Mesenteric fat pad (tissue), 1 donor: Measurements from ENCODE around the gene PPP6R2. TPM values are rescaled to one million over a fixed set of nuclear protein-coding genes. Genes with fewer than 3 reads are reported as not detected.
"Not testable (repeated sequence)": the region's sequence is repeated elsewhere in the genome, so short reads cannot be mapped to it uniquely, and the experiment has no call there.

ENCODE experiments used
- DNase-seq: peaks from one replicate; pipeline ENCODE4 v3.0.0-alpha.2; 2020; ENCODE audit warnings: low spot score
- total RNA-seq: library from RNA; stranded (reverse); fragmentation: NEBNext Ultra II Directional; extraction: Animal tissue kit (Norgen Biotek cat#: 25700); gene quantifications from one replicate; pipeline ENCODE4 v1.2.1, GENCODE V29; 2021
- donor health status: DM: yes; HTN: yes; CAD: no.

PPP6R2 gene
- total RNA-seq, 1 donor from 2014 or later: 45.3 TPM

DNA sequence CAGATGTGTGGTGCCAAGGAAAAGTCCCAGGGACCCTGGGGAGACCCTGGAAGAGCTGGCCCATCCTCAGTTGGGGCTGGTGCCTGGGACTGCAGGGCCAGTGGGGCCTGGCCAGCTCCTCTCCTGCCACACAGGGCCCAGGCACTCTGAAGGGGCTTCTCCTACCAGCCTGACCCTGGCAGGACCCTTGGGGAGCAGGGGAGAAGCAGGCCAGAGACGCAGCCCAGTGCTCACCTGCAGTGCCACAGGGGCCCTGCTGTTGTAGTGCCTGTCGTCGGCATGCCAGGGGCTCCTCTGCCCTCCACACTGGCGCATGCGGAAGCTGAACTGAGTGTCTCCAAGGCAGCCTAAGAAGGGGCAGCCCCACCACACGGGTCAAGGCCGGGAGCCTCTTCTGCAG is 25.5 kb upstream of the PPP6R2 start:
- DNase-seq: peak; percentile 86

DNA sequence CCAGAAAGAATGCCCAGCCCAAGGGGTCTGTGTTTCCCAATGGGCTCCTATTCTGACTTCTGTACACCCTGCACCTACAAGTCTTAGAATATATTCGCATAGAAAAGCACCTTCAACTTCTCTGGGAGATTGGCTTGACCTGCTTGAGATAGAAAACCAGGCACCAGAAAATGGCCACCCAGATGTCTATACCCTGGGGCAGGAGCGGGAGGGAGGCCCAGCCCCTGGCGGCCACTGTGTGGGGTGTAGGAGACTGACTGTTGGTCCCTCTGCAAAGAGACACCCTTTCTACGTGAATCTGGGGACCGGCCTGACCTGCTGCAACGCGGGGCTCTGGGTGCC is 24.8 kb upstream of the PPP6R2 start:
- DNase-seq: no peak

DNA sequence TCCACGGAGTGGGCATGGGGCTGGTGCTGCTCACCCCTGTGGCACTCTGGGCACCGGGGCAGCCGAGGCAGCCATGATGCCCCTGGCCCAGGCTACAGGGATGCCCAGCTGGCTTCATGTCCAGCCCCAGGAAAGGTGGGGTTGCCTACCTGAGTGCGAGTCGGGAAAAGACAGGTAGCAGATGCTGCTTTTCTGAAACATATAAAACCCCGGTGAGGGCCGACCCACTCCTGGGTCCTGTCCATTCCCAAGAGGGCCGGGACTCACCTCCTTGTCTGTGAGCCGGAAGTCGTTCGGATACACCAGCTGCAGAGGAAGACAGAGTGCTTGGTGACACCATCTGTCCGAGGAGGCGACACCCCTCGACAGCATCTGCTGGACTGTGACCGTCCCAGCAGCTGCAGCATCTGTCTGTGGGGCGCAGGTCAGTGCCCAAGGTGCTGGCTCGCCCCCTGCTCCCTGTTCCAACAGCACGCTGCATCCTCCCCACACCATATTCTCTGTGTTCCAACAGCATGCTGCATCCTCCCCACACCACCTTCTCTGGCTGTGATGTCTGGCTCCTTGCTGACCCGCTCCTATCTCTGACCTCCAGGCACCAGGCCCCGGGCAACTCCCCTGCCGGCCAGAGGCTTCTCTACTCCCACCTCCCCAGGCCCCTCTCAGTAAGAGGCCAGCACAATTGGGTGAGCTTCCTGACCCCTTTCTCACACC is 24.3 kb upstream of the PPP6R2 start:
- peak; percentile 85 for DNase-seq

DNA sequence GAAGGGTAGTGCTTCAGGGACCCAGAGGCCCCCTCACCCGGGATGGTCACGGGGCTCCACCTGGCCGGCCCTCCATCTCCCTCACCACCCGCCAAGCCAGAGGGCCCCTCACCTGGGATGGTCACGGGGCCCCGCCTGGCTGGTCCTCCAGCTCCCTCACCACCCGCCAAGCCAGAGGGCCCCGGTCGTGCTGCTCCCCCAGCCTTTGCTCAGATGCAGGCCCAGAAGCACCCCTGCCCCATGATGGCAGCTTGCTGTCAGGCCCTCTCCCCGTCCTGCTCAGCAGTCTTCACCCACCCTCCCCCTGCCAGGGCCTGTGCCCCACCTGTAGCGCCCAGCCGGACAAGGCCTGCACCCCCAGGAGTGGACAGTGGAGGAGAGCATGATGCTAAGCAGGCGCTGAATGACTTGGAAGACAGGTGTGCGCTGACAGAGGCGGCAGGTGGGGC is 23.6 kb upstream of the PPP6R2 start:
- peak; percentile 89 for DNase-seq

DNA sequence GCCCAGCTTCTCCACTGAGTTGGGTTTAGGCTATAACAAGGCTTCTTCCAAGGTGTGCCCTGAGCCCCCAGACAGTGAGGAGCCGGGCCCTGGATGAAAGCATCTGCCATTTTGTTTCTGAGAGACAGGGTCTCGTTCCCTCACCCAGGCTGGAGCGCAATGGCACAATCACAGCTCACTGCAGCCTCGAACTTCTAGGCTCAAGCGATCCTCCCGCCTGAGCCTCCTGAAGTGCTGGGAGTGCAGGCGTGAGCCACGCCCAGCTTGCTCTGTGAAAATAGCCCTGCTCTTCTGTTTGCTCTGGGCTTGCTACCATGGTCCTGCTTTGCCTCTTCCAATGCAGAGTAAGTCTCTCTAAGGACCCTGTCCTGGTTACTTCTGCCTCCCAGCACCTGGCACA is 23.0 kb upstream of the PPP6R2 start:
- no peak for DNase-seq

DNA sequence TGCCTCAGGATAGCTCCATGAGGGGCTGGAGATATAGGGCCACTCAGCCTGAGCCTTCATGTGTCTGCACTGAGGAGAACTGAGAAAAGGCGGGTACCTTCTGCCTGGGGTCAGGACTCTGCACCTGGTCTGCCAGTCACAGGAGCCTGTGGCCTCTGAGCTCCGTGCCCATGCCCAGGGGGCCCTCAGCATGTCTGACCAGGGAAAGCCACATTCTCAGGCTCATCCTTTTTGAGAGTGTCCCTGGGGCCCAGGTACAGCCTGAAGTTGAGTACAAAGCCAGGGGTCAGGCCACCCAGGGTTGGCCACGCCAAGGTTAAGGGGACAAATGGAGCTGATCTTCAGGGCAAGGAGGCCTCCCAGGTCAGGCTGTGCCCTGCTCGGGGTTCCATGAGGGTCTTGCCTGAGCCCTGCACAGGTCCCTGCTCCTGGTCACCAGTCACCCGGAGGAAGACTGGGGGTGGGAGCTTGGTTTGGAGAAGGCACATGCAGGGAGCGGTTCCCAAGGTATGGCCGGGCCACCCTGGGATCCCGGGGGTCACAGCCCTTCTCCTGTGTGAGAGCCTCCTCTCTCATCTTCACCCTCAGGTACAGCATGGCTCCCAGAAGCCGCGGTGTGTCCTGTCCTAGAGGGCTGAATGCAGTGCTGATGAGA is 22.3 kb upstream of the PPP6R2 start:
- no peak for DNase-seq

DNA sequence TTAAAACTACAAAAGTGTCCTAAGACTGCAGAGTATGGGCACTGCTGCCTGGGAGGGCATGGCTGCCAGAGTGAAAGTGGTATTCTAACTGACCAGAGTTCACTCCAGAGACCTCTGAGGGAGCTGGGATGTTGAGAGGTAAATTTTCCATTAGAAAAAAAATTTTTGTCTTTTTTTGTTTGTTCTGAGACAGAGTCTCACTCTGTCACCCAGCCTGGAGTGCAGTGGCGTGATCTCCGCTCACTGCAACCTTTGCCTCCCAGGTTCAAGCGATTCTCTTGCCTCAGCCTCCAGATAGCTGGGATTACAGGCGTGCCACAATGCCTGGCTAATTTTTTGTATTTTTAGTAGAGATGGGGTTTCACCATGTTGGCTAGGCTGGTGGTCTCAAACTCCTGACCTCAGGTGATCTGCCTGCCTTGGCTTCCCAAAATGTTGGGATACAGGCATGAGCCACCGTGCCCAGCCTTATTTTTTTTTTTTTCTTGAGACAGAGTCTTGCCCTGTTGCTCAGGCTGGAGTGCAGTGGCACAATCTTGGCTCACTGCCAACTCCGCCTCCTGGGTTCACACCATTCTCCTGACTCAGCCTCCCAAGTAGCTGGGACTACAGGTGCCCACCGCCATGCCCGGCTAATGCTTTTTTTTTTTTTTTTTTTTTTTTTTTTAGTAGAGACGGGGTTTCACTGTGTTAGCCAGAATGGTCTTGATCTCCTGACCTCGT is 20.6 kb upstream of the PPP6R2 start:
- DNase-seq: not testable (repeated sequence)

DNA sequence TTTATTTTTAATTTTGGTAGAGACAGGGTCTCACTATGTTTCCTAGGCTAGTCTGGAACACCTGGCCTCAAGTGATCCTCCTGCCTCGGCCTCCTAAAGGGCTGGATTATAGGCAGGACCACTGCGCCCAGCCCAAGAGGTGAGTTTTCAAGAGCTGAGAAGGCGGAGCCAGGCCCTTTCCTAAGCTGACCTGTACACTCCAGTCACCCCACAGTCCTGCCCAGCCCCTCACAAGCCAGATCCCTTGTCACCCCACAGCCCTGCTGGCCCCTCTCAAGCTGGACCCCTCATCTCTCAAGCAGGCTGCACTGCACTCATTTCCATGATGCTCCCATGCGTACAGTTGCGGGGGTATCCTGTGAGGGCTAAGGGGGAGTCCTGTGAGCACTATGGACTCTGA is 19.2 kb upstream of the PPP6R2 start:
- no peak for DNase-seq

DNA sequence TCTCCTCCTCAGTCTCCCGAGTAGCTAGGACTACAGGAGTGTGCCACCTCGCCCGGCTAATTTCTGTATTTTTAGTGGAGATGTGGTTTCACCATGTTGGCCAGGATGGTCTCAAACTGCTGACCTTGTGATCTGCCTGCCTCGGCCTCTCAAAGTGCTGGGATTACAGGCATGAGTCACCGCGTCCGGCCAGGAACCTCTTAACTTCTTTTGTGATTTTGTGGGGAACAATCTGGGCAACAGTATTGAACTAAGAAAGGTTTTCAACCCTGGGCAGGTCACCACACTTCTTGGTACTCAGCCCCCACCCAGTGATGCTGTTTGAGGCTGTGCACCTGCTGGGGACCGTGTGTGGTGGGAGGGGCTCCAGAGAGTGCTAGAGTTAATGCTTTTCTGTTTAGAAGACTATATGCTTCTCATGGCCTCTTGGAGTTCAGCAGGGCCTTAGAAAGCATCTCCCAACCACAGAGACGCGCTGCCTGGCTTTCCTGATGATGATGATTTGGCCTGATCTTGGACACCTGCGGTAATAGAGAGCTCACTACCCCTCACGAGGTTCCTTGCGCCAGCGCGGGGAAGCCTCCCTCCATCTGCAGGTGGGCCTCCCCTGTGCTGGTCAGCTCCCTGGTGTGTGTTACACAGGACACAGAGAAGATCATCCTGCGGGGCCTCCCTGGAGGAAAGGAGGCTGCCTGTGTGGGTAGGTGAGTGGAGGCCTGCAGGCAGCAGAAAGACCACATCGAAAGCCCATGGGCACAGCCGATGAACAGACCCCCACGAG is 17.5 kb upstream of the PPP6R2 start:
- no peak for DNase-seq

DNA sequence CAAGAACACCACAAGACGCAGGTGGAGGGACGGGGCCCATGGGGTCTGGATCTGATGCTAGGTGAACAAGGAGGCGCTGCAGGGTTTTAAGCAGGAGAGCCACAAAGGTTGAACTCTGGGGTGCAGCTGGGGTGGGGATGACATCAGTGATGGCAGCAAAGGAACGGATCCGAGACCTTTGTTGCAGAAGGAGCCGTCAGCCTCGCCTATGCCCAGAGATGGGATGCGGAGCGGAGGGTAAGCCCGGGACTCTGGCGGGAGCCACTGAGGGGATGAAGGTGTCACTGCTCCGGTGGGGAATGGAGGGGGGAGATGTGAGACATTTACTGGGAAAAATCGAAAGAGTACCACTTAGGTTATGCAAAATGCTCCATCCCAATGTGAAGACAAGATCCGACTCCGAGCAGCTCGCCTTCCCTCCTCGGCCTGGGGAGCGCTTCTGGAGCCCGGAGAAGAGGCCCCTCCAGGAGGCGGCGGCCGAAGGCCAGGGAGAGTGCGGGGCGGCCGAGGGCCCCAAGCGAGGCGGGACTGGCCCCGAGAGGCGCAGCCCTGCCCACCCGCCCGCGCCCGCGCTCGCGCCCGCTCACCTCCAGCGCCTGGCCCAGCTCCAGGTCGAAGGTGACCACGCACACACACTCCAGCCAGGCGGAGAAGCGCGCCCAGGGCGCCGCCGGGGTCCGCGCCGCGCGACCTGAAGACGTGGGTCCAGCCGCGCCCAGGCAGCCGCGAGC is 16.7 kb upstream of the PPP6R2 start:
- no peak for DNase-seq

DNA sequence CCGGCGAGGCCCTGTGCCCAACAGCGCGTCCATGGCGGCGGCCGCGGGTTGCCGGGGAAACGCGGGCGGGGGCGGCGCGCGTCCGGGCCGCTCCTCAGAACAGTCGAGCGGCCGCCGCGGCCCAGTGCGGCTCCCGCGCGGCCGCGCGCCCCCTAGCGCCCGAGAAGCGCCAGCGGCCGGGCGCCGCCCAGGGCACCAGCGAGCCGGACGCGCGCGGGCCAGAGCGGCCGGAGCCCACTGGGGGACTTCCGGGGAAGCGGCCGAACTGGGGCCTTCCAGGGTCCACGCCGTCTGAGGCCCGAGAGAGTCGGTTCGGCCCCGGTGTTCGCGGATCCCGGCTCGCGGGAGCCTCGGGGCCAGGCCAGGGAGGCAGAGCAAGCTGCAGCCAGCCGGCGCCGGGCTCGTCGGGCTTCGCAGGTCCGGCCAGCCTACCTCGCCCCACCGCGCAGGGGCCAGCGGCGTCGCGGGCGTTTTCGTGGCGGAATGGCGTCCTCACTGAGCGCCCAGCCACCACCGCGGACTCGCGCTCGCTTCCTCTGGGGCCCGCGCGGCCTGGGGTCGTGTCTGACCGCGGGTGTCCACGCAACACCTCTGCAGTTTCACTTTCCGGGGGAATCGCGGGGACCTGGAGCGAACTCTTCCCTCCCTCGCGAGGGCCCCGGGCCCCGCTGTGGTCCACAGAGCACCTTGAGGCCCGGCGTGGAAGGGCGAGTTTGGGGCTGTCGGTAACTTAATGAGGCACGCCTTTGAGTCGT is 16.0 kb upstream of the PPP6R2 start, which contains the start of gene DENND6B:
DENND6B (minus strand) TSS at position 57 of the 755 bp plus-strand sequence; CDS start at position 33, 24 bp downstream.
- DNase-seq: peak; percentile 94

DNA sequence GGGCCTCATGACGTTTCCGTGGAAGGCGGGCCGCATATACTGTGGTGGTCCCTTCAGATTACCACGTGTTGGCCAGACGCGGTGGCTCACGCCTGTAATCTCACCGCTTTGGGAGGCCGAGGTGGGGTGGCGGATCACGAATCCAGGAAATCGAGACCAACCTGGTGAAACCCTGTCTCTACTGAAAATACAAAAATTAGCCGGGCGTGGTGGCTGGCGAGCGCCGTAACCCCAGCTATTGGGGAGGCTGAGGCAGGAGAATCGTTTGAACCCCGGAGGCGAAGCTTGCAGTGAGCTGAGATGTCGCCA is 15.5 kb upstream of the PPP6R2 start:
- no peak for DNase-seq

DNA sequence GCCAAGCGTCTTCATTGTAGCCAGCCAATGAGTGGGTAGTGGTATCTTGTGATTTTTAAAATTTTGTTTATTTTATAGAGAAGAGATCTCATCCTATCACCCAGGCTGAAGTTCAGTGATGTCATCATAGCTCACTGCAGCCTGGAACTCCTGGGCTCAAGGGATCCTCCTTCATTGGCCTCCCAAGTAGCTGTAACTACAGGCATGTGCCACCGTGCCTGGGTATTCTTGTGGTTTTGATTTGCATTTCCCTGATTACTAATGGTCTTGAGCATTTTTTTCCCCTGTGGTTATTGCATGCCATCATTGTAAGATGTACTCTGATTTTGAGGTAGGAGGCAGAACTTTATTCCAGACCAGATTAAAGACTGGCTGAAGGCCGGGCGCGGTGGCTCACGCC is 13.9 kb upstream of the PPP6R2 start:
- no peak for DNase-seq

DNA sequence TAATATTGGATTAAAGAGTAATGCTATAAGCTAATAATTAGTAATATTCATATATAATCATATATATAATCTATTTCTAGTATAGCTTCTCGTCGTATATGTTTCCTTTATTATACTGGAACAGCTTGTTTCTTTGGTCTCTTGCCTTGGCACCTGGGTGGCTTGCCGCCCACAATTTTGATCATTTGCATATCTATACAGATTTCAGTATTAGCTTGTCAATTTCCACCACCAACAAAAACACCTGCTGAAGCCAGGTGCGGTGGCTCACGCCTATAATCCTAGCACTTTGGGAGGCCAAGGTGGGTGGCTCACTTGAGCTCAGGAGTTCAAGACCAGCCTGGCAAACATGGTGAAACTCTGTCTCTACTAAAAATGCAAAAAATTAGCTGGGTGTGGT is 8.7 kb upstream of the PPP6R2 start:
- not testable (repeated sequence) for DNase-seq

DNA sequence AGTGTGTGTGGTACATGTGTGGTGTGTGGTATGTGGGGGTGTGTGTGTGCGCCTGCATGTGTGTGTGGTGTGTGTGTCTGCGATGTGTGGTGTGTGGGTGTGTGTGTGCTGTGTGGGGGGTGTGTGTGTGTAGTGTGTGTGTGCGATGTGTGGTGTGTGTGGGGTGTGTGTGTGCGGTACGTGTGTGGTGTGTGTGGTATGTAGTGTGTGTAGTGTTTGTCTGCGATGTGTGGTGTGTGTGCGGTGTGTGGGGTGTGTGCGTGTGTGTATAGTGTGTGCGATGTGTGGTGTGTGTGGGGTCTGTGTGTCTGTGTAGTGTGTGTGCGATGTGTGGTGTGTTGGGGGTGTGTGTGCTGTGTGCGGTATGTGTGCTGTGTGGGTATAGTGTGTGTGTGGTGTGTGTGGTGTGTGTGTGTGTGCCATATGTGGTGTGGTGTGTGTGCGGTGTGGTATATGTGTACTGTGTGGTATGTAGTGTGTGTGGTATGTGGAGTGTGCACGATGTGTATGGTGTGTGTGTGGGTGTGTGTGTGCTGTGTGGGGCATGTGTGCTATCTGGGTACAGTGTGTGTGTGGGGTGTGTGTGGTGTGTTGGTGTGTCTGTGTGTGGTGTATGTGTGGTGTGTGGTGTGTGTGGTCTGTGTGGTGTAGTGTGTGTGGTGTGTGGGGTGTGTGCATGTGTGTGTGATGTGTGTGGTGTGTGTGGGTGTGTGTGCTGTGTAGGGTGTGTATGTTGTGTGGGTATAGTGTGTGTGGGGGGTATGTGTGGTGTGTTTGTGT is 5.7 kb upstream of the PPP6R2 start:
- DNase-seq: no peak

DNA sequence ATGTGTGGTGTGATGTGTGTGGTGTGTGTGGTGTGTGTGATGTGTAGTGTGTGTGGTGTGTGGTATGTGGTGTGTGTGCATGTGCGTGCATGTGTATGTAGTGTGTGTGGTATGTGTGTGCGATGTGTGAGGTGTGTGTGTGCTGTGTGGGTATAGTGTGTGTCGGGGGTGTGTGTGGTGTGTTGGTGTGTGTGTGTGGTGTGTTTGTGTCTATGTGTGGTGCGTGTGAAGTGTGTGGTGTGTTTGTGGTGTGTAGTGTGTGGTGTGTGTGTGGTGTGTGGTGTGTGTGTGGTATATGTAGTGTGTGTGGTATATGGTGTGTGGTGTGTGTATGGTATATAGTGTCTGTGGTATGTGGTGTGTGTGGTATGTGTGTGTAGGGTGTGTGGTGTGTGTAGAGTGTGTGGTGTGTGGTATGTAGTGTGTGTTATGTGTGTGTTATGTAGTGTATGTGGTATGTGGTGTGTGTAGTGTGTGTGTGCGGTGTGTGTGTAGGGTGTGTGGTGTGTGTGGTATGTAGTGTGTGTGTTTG is 5.0 kb upstream of the PPP6R2 start:
- no peak for DNase-seq

DNA sequence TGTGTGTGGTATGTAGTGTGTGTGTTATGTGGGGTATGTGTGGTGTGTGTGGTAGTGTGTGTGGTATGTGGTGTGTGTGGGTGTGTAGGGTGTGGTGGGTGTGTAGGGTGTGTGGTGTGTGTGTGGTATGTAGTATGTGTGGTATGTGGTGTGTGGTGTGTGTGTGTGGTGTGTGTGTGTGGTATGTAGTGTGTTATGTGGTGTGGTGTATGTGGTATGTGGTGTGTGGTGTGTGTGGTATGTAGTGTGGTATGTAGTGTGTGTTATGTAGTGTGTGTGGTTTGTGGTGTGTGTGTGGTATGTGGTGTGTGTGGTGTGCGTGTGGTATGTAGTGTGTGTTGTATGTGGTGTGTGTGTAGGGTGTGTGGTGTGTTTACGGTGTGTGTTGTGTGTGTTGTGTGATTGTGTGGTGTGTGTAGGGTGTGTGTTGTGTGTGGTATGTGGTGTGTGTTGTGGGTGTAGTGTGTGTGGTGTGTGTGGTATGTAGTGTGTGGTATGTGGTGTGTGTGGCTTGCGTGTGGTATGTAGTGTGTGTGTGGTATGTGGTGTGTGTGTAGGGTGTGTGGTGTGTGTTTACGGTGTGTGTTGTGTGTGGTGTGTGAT is 4.2 kb upstream of the PPP6R2 start:
- no peak for DNase-seq

DNA sequence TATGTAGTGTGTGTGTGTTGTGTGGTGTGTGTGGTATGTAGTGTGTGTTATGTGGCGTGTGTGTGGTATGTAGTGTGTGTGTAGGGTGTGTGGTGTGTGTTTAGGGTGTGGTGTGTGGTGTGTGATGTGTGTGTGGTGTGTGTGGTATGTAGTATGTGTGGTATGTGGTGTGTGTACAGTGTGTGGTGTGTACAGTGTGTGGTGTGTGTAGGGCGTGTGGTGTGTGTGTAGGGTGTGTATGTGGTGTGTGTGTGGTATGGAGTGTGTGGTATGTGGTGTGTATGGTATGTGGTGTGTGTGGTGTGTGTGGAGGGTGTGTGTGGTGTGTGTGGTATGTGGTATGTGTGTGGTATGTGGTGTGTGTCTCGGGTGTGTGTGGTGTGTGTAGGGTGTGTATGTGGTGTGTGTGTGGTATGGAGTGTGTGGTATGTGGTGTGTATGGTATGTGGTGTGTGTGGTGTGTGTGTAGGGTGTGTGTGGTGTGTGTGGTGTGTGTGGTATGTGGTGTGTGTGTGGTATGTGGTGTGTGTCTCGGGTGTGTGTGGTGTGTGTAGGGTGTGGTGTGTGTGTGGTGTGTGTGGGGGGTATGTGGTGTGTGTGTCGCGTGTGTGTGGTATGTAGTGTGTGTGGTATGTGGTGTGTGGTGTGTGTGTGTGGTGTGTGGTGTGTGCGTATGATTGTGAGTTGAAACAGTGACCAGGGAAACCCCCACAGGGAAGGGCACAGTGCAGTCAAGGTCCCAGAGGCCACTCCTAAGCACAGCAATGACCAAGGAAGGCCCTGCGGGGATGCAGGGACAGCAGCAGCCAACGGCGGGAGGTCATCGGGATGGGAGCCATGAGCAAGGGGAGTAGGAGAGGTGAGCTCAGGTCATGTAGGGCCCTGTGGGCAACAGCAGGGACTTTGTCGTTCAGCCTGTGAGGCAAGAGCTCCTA is 2.9 kb upstream of the PPP6R2 start:
- DNase-seq: no peak
